Measurements from ENCODE around the gene RNF225.

- no peak for TF ChIP-seq PBX3 (IDR thresholded peaks at IDR 0.05)
- TF ChIP-seq EP300 (IDR thresholded peaks at IDR 0.05; ENCODE audit: borderline replicate concordance in 1 of 2, low read depth in 1 of 2, low read length in 1 of 2) = no peak
- TF ChIP-seq RAD21 (IDR thresholded peaks at IDR 0.05; ENCODE audit: low read length) = no peak
- TF ChIP-seq TAF1 (IDR thresholded peaks at IDR 0.05; ENCODE audit: borderline replicate concordance, low read depth, low read length) = no peak
- TF ChIP-seq CTCF (IDR thresholded peaks at IDR 0.05) = no peak
These were observed 27.6 kb upstream of the RNF225 start for GRCh38 chr19:58367698-58368454.

Data from SK-N-SH (cell line).